UCSD-AML1 (cell line): Measurements from ENCODE around the gene MFSD2B.
"Not testable (repeated sequence)": the region's sequence is repeated elsewhere in the genome, so short reads cannot be mapped to it uniquely, and the experiment has no call there.

ENCODE experiments used
- DNase-seq: peaks from one replicate; lab custom pipeline; 2025; ENCODE audit not compliant: unreplicated experiment; lab: John Stamatoyannopoulos, UW

Gene MFSD2B, protein sequence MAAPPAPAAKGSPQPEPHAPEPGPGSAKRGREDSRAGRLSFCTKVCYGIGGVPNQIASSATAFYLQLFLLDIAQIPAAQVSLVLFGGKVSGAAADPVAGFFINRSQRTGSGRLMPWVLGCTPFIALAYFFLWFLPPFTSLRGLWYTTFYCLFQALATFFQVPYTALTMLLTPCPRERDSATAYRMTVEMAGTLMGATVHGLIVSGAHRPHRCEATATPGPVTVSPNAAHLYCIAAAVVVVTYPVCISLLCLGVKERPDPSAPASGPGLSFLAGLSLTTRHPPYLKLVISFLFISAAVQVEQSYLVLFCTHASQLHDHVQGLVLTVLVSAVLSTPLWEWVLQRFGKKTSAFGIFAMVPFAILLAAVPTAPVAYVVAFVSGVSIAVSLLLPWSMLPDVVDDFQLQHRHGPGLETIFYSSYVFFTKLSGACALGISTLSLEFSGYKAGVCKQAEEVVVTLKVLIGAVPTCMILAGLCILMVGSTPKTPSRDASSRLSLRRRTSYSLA

GRCh38 chr2:24009680-24010476, at the start of gene MFSD2B:
MFSD2B (plus strand) TSS chr2:24010085; CDS start chr2:24010097, 12 bp downstream.
- DNase-seq = no peak

DNA sequence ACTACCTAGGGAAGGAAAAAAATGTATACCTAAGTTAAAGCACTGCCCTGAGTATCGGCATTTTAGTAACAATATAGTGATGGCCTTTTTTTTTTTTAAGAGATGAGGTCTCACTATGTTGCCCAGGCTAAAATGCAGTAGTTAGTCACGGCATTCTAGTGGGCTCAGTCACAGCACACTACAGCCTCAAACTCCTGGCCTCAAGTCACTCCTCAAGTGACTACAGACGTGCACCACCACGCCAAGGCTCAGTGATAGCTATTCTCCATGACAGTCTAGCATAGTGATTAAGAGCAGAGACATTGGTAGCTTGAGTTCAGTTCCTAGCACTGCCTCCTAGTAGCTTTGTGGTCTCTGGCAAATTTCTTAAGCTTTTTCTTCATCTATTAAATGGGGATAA, 42.0 kb upstream of the MFSD2B start:
- no peak for DNase-seq

GRCh38 chr2:23976883-23977282, 33.0 kb upstream of the MFSD2B start:
- no peak for DNase-seq

DNA sequence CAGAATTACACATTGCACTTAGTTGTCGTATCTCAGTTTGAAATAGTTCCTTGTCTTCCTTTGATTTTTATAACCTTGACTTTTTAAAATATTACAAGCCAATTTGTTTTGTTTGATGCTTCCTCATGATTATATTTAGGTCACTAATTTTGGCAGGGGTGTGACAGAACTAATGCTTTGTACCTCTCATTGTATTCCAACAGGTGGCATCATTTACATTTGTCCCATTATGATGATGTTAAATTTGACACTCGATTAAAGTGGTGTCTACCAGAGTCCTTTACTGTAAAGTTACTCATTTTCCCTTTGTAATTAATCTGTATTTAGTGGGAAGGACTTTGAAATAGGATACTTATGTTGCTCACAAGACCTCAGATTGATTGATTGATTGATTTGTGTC, 21.5 kb upstream of the MFSD2B start:
- no peak for DNase-seq

DNA sequence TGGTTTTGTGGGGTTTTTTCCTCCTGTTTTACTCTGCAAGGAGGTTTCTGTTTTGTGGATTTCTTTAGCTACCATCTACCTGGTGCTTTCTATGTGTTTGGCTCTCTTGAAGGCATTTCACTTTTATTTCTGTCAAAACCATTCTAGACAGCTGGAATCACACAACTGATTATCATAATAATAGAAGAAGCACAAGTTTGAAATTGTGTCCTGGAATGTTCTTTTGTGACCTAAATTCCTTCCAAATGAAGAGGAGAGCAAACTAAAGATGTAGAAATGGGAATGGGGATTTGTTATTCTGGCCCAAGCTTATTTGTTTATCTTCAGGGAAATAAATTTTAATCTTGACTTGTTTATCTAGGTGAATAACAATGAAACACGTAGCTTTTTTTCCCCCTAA, 17.0 kb upstream of the MFSD2B start:
- no peak for DNase-seq

- no peak for DNase-seq
Observed at GRCh38 chr2:23993736-23994269, 16.1 kb upstream of the MFSD2B start.

- no peak for DNase-seq
Observed at GRCh38 chr2:23994567-23994966, 15.3 kb upstream of the MFSD2B start.

GRCh38 chr2:24007693-24008092, 2.2 kb upstream of the MFSD2B start:
- DNase-seq = no peak

- DNase-seq = no peak
Observed at GRCh38 chr2:24008672-24009366, 1.1 kb upstream of the MFSD2B start.

DNA sequence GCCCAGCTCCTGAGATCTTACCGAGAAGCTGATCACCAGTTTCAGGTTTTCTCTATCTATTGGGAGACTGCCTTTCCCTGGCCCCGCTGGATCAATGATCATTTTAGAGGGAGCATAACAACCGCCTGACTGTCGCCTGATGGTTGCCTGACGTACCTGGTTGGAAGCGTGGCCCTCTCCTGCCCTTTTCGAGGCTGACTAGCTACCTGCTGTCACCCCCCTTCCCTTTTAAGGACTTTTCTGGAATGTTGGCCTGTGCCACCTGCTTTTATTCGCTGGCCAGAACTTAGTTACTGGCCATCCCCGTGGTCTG, 562 bp upstream of the MFSD2B start:
- no peak for DNase-seq

DNA sequence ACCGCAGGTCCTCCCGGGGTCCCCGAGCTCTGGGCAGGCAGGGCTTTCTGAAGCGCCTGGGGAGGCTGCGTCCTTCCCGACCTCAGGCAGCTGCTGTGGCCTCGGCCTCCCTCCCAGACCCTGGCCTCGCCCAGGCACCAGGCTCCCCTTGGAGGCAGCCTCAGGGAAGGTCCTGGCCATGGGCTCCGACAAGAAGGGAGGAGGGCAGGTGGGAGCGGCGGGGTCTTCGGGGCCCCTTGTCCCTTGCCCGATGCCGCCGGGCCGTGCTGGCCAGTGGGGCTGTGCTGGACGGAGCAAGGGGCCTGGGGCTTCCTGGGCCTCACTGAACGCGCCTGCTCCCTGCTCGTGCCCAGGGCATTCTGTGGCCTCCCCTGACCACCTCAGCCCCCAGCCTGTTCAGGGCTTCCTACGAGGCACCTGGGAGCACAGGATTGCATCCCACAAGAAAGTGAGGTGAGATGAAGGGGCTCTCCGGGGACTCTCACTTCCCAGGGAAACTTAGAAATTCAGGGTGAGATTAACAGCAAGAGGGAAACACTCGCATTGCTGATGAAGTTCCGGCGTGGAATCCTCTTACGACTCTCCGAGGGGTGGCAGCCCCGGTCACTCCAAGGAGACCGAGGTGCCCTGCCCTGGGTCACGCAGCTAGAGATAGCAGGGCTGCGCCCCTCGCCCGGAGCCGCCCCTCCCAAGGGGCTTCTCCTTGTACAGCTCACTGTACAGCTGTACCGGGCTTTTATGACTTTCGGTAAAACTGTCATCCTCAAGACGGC, 778 bp downstream of the MFSD2B start:
- no peak for DNase-seq

DNA sequence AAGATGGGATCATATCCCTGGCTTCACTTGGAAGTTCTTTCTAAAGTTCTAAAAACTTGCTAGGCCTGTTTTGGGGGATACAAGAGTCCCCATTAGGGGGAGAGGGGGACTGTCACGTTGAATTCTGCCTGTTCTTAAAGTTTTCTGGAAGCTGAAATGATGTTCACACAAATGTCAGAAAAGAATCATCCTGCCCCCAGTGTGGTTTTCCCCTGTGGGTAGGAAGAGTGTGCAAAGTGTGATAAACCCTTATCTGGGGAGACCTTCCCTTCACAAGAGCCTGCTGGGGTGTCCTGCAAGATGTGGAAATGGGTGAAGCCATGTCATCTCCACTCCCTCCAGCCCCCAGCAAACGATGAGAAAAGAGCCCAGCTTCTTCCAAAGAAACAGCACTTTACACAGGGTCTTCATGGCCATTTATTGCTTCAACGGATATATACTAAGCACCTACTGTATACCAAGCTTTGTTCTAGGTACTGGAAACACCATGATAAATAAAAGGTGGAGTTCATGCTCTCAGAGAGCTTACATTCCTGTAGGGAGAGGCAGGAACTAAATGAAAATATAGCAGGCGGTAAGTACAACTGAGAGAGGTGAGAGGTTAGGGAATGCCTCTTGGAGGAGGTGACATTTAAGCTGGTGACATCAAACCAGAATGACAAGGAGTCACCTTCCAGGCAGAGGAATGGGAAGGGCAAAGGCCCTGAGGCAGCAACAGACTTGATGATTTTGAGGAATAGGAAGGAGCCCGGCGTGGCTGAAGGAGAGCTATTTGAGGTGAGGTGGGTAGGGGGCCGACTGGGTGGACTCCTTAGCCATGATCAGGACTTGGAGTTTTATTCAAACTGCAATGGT, 1.6 kb downstream of the MFSD2B start:
- DNase-seq = peak; percentile 45

DNA sequence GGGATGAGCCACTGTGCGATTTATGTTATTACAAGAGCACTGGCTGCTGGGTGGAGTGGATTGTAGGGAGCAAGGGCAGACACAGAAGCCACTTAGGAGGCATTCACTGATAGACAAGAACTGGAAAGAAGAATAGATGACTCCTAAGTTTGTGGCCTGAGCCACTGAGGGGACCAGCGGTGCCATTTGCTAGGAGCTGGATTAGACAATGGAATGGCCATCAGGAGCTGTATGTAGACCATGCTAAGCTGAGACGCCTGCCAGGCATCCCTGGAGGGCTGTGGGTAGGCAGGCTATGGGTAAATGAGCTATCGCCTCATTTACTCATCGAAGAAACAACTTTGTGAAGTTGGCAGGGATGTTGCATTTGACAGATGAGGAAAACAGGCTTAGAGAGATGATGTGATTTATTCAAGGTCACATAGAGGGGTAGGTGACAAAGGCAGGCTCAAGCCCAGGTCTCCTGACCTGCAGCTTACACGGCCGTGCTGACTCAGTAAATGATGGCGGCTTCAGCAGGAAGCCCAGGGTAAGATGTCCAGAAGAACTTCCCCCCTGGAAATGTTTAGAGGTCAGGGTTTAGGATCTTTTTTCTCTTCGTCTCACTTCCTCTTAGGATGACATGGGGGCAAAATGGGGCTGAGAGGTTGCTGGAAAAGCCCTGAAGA, 2.8 kb downstream of the MFSD2B start:
- no peak for DNase-seq

DNA sequence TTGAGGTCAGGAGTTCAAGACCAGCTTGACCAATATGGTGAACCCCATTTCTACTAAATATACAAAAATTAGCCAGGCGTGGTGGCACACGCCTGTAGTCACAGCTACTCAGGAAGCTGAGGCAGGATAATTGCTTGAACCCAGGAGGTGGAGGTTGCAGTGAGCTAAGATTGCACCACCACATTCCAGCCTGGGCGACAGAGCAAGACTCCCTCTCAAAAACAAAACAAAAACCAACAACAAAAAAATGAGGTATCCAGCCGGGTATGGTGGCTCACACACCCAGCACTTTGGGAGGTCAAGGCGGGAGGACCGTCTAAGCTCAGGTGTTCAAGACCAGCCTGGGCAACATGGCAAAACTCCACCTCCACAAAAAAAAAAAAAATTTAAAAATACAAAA, 5.0 kb downstream of the MFSD2B start:
- DNase-seq = not testable (repeated sequence)

DNA sequence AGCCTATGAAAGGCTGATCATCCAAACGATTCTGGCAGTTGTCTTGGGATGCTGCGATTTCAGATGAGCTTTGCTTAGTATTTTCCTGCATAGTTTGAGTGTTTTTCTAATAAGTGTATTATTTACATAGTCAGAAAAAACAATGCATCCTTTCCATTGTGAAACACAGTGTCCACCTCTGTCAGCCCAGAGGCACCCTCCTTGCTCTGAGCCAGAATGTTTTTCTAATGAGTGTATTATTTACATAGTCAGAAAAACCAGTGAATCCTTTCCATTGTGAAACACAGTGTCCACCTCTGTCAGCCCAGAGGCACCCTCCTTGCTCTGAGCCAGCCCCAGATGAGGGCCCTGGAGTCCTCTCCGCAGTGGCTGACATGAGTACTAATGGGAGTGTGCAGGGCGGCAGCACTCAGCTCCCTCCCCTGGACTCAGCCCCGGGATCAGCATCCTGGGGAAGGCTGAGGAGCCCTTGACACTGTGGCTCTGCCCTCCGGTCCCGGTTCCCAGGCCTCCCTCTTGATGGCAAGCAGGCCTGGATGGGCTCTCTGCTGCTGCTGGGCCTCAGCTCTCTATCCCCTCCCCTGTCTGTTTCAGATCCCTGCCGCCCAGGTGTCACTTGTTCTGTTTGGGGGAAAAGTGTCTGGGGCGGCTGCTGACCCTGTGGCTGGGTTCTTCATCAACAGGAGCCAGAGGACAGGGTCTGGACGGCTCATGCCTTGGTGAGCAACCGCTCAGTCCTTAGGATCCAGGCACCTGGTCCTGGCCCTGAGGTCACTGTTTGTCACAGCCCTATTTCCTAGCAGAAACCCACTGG, 5.9 kb downstream of the MFSD2B start:
- DNase-seq = no peak

DNA sequence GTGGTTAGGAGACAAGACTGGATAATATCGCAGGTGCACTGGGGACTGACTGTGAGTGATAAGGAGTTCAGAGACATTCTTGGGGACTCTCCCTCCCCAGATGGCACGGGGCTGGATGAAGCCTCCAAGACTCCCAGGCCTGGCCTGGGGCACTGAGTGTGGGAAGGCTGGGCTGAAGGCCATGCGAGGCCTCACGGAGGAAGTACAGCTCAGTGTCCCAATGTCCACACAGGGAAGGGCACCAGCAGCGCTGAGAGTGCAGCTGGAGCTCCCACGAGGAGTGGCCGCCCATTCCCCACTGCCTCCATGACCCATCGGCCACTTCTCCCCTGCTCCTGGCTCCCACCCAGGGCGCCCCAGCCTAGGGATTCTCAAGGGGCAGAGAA, 6.5 kb downstream of the MFSD2B start:
- no peak for DNase-seq

GRCh38 chr2:24016853-24017703, 7.2 kb downstream of the MFSD2B start:
- no peak for DNase-seq
